Chondrocyte (in vitro differentiated cells): Measurements from ENCODE around the gene PPP2R3C. TPM values are rescaled to one million over a fixed set of nuclear protein-coding genes. Genes with fewer than 3 reads are reported as not detected.
"Not testable (repeated sequence)": the region's sequence is repeated elsewhere in the genome, so short reads cannot be mapped to it uniquely, and the experiment has no call there.

Experiments
- DNase-seq: peaks from one replicate; pipeline ENCODE4 v3.0.0; 2021; ENCODE audit warnings: mixed read lengths, low spot score
- H3K27ac Mint-ChIP-seq: one replicate; pipeline ENCODE4 v1.8.0; 2021; ENCODE audit warnings: mild to moderate bottlenecking, moderate library complexity, mixed read lengths; ENCODE audit not compliant: unreplicated experiment
- H3K27me3 Mint-ChIP-seq: 2 replicates; pipeline ENCODE4 v1.8.0; 2021; ENCODE audit warnings: low read depth, mixed read lengths
- H3K36me3 Mint-ChIP-seq: 2 replicates; pipeline ENCODE4 v1.8.0; 2021; ENCODE audit warnings: low read depth, mixed read lengths
- H3K4me1 Mint-ChIP-seq: 2 replicates; pipeline ENCODE4 v1.8.0; 2021; ENCODE audit warnings: low read depth, mild to moderate bottlenecking, mixed read lengths
- H3K4me3 Mint-ChIP-seq: one replicate; pipeline ENCODE4 v1.8.0; 2021; ENCODE audit warnings: mild to moderate bottlenecking, moderate library complexity, mixed read lengths; ENCODE audit not compliant: unreplicated experiment
- H3K9me3 Mint-ChIP-seq: 2 replicates; pipeline ENCODE4 v1.8.0; 2021; ENCODE audit warnings: low read depth, mixed read lengths
- total RNA-seq: library from RNA; stranded (reverse); gene quantifications from 3 replicates; pipeline ENCODE4 v1.2.1, GENCODE V29; 2021
- TF ChIP-seq, protein P1 (sequence below): fragments of 200-600 bp; sonication (generic); IDR thresholded peaks from 2 replicates; pipeline ENCODE4 v1.5.0; 2021; ENCODE audit warnings: antibody characterized with exemption, mild to moderate bottlenecking, moderate library complexity

Gene PPP2R3C
- total RNA-seq, 1 donor from 2014 or later: 37.4 TPM

DNA sequence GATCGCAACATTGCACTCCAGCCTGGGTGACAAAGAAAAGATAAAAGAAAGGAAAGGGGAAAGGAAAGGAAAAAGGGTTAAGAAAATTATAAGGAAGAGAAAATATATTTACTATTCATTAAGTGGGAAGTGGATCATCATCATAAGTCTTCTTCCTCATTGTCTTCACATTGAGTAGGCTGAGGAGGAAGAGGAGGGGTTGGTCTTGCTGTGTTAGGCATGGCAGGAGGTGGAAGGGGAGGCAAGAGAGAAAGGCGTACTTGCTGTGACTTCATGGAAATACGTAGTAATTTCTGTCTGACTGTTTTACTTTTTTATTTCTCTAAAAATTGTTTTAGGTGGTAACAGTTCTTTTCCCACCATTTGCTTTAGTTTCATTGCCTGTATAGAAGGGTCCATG, 49.6 kb downstream of the PPP2R3C start:
- Mint-ChIP-seq H3K9me3 (no peaks in the 10 kb centered on the region), H3K27me3 (no peaks in the 10 kb centered on the region), H3K27ac (no peak overlapping the region), H3K36me3 (peaks cover 27% of the 10 kb centered on the region), H3K4me1 (no peaks in the 10 kb centered on the region), H3K4me3 (no peak overlapping the region)
- DNase-seq: no peak
- TF ChIP-seq, protein P1, sequence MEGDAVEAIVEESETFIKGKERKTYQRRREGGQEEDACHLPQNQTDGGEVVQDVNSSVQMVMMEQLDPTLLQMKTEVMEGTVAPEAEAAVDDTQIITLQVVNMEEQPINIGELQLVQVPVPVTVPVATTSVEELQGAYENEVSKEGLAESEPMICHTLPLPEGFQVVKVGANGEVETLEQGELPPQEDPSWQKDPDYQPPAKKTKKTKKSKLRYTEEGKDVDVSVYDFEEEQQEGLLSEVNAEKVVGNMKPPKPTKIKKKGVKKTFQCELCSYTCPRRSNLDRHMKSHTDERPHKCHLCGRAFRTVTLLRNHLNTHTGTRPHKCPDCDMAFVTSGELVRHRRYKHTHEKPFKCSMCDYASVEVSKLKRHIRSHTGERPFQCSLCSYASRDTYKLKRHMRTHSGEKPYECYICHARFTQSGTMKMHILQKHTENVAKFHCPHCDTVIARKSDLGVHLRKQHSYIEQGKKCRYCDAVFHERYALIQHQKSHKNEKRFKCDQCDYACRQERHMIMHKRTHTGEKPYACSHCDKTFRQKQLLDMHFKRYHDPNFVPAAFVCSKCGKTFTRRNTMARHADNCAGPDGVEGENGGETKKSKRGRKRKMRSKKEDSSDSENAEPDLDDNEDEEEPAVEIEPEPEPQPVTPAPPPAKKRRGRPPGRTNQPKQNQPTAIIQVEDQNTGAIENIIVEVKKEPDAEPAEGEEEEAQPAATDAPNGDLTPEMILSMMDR: no peak

DNA sequence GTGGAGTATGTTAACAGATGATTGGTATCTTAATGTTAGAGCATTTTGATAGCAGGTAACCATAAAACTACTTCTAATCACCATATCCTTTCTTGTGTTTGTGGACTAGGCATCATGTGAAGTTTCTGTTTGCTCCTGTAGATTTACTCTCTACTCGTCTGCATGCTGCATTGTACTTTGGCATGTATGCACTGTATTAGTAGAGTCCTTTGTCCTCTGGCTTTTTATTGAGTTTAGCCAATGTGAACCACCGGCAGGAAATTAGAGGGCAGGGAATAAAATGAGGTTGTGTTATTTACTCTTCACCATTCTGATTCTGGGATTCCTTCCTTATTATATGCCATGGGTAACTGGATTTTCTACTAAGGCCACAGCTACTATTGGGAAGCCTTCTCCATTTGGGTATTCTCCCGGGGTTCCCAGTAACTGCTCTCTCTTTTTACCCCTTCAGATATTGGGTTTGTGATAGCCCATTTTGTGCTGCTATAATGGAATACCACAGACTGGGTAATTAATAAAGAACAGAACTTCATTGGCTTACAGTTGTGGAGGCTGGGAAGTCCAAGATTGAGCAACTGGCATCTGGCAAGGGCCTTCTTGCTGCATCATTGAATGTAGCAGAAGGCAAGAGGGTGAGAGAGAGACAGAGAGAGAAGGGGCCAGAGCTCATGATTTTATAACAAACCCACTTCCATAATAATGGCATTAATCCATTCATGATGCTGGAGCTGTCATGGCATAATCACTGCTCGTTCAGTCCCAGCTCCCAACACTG, 53.4 kb downstream of the PPP2R3C start:
- H3K36me3 Mint-ChIP-seq: peaks cover 21% of the 10 kb centered on the region
- DNase-seq: no peak
- H3K27ac Mint-ChIP-seq: no peak overlapping the region

DNA sequence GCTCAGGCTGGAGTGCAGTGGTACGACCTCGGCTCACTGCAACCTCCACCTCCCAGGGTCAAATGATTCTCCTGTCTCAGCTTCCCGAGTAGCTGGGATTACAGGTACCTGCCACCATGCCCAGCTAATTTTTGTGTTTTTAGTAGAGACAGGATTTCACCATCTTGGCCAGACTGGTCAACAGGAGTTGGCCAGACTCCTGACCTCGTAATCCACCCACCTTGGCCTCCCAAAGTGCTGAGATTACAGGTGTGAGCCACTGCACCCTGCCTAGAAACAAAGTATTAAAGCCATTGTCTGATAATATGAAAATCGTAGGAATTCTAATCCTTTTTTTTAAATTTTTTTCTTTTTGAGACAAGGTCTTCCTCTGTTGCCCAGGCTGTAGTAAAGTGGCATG, 56.1 kb downstream of the PPP2R3C start:
- H3K9me3 Mint-ChIP-seq, DNase-seq, H3K27me3 Mint-ChIP-seq, H3K4me1 Mint-ChIP-seq, H3K4me3 Mint-ChIP-seq, H3K27ac Mint-ChIP-seq: not testable (repeated sequence)
- H3K36me3 Mint-ChIP-seq: peaks cover 18% of the 10 kb centered on the region

More for the DNA sequence above, 53.4 kb downstream of the PPP2R3C start:
- H3K4me1 Mint-ChIP-seq: no peaks in the 10 kb centered on the region
- no peaks in the 10 kb centered on the region for H3K27me3 Mint-ChIP-seq
- no peaks in the 10 kb centered on the region for H3K9me3 Mint-ChIP-seq
- H3K4me3 Mint-ChIP-seq: no peak overlapping the region
- TF ChIP-seq, protein P1: no peak

DNA sequence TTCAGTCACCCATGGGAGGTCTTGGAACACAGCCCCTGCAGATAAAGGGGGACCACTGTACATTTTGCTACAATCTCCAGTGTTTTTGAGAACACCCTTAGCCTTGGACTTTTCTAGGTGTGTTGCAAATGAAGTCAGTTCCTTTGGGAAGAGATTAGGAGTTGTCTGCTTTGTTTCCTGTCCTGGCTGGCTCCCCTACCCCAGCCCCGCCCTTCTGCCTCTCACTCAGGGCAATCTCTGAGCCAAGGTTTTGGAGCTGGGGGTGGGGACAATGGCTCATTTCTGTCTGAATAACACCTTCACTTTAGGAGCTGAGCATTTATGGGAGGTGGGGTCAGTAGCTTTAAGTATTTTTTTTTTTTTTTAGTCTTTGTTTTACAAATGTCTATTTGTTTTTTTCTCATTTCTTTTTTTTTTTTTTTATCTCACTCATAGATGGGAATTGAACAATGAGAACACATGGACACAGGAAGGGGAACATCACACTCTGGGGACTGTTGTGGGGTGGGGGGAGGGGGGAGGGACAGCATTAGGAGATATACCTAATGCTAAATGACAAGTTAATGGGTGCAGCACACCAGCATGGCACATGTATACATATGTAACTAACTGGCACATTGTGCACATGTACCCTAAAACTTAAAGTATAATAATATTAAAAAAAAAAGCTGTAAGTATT, 60.5 kb downstream of the PPP2R3C start:
- Mint-ChIP-seq H3K27ac (peak overlapping the region; percentile 41), H3K36me3 (peaks cover 21% of the 10 kb centered on the region), H3K4me1 (peaks cover 21% of the 10 kb centered on the region), H3K4me3 (peak overlapping the region; percentile 35)
- not testable (repeated sequence) for H3K27me3 Mint-ChIP-seq, H3K9me3 Mint-ChIP-seq, DNase-seq

DNA sequence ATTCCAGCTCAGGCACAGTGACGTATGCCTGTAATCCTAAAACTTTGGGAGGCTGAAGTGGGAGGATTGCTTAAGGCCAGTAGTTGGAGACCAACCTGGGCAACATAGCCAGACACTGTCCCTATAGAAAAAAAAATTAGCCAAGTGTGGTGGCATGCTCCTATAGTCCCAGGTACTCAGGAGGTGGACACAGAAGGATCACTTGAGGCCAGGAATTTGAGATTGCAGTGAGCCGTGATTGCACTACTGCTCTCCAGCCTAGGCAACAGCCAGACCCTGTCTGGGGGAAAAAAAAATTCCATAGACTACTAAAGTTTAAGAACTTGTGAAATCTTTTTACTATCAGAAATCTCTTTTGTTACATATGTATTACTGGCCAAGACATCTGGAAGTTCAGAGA, 69.2 kb downstream of the PPP2R3C start:
- Mint-ChIP-seq H3K4me1 (peaks cover 38% of the 10 kb centered on the region), H3K36me3 (peaks cover 12% of the 10 kb centered on the region), H3K27ac (no peak overlapping the region), H3K9me3 (no peaks in the 10 kb centered on the region), H3K27me3 (no peaks in the 10 kb centered on the region), H3K4me3 (no peak overlapping the region)
- TF ChIP-seq, protein P1: no peak
- DNase-seq: no peak

DNA sequence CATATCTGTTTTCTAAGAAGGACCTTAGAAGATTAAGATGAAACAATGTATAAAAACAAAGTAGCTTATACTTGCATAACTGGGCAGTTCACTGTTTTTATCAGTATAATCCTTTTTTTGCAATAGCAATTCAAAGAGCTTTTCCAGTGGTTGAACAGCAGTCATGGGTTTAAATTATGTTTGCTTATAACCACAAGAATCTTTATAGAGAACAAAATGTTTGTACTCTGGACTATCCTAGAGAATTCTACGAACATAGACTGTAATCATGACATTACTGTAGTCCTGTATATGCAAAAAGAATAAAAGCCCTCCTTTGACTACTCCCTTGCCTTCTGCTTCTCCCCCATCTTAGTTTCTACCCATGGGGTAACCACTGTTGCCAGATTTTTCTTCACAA, 70.0 kb downstream of the PPP2R3C start:
- DNase-seq: no peak
- TF ChIP-seq, protein P1: no peak
- no peaks in the 10 kb centered on the region for H3K27me3 Mint-ChIP-seq
- H3K36me3 Mint-ChIP-seq: peaks cover 8% of the 10 kb centered on the region
- peak overlapping the region; percentile 82 for H3K27ac Mint-ChIP-seq
- H3K4me1 Mint-ChIP-seq: peaks cover 39% of the 10 kb centered on the region
- no peaks in the 10 kb centered on the region for H3K9me3 Mint-ChIP-seq
- H3K4me3 Mint-ChIP-seq: no peak overlapping the region
